Ovary (tissue), 3 donors: ENCODE data around the gene COL18A1.

Source experiments
- POLR2A ChIP-seq: fragments of 450-650 bp; IDR thresholded peaks from one replicate; pipeline ENCODE4 v1.6.1; 2017; ENCODE audit warnings: antibody characterized with exemption, mild to moderate bottlenecking, moderate library complexity
- TF ChIP-seq, protein P1 (sequence below), 3 donors: fragments of 450-650 bp in 2 of 3; fragments of 200-600 bp in 1 of 3; IDR thresholded peaks; one replicate each; pipeline versions ENCODE4 v1.5.1 to v1.8.0; 2016 to 2022; ENCODE audit warnings: antibody characterized with exemption in 3 of 3, mild to moderate bottlenecking in 1 of 3
- donor health status: DM: no; HTN: no; CAD: no.

DNA sequence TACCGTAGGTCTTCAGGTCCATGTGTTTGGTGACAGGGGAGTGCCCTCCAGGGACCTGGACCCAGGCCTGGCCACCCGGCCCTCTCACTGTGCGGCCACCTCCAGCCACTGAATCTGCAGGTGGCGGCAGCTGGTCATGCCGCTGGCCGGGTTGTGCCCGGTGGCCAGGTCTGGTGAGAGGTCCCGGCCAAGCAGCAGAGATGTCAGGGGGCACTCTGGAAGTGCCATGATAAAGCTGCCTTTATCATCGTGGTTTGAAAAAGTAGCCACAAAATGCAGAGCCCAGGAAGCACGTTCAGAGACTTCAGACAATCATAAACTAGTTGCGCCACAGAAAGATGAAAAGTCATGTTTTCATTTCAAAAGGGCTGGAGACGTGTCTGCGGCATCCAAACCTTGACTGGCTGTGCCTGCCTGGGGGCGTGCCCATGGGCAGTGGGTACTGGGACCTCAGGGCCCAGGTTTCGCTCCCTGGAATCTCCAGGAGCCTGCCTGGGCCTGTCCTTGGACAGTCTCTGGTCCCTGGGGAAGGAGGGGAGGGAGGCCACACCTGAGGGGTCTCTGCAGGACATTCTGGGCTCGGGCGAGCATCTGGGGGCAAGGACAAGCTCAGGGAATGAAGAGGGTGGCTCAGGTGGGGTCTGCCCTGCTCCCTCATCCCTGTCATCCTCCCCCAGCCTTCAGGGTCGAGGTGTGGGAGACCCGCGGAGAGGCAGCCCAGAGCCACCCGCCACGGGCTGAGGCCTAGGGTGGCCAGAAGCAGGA, 44.9 kb downstream of the COL18A1 start:
- TF ChIP-seq, protein P1, sequence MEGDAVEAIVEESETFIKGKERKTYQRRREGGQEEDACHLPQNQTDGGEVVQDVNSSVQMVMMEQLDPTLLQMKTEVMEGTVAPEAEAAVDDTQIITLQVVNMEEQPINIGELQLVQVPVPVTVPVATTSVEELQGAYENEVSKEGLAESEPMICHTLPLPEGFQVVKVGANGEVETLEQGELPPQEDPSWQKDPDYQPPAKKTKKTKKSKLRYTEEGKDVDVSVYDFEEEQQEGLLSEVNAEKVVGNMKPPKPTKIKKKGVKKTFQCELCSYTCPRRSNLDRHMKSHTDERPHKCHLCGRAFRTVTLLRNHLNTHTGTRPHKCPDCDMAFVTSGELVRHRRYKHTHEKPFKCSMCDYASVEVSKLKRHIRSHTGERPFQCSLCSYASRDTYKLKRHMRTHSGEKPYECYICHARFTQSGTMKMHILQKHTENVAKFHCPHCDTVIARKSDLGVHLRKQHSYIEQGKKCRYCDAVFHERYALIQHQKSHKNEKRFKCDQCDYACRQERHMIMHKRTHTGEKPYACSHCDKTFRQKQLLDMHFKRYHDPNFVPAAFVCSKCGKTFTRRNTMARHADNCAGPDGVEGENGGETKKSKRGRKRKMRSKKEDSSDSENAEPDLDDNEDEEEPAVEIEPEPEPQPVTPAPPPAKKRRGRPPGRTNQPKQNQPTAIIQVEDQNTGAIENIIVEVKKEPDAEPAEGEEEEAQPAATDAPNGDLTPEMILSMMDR (IDR thresholded peaks at IDR 0.05), result no peak
- no peak for TF ChIP-seq POLR2A
